GM12801 (cell line): ENCODE results near the gene STK32B.

ENCODE experiments used
- CTCF ChIP-seq: IDR thresholded peaks from one replicate; pipeline ENCODE4 v1.5.1; 2011; ENCODE audit warnings: control low read depth; ENCODE audit not compliant: insufficient read length; ENCODE audit errors: extremely low read depth

The STK32B gene

DNA sequence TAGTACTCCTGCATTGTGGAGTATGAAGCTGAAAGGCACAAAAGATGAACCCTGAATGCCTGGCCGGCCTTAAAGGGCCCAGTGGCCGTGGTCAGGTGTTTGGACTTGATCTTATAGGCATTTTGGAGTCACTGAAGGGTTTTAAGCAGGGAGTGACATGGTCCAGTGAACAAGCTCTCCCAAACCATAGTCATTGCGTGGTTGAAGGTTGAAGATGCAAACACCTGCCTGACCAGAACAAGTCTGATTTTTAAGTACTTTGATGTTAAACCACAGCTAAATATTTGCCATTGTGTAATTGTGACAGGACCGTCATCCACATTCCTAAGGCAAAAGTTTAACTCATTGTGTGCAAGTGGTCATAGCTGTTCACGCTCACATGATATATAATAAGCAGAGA lies 3.3 kb downstream of the STK32B start:
- TF ChIP-seq CTCF = no peak

- no peak for TF ChIP-seq CTCF
These were observed 4.1 kb downstream of the STK32B start for GRCh38 chr4:5055411-5055810.

- TF ChIP-seq CTCF = no peak
These were observed 14.8 kb downstream of the STK32B start for GRCh38 chr4:5066101-5066500.

- TF ChIP-seq CTCF = no peak
These were observed 16.6 kb downstream of the STK32B start for GRCh38 chr4:5067908-5068307.

- no peak for TF ChIP-seq CTCF
These were observed 18.6 kb downstream of the STK32B start for GRCh38 chr4:5069901-5070300.

DNA sequence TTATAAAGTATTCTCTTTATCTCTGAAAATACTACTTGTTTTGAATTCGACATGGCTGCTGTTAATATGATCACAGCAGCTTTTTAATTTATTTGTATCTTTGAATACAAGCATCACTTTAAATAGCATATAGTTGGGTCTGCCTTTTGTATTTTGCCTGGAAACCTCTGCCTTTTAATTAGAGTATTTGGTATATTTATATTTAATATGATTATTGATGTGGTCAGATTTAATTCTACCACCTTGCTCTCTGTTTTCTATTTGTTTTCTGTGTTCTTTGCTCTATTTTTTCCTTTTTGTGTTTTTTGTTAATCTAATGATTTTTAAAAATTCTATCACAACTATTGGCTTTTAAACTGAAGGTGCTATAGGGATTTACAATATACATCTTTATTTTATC lies 21.7 kb downstream of the STK32B start:
- TF ChIP-seq CTCF = no peak

DNA sequence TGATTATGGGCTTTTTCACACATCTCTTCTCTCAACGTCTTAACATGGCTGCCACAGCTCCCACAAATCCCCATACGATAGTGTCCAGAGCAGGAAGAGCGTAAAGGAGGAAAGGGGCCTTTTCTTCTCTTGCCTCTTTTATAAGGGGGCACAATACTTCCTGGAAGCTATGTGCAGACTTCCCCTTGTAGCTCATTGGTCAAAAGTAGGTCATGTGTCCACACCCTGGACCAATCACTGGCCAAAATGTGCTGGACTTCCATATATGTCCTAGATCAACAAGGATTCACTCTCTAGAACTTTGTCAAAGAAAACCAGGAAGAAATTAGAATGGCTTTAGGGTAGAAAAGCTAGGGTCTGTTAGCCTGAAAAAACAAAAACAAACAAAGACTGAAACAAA lies 26.7 kb downstream of the STK32B start:
- no peak for TF ChIP-seq CTCF

DNA sequence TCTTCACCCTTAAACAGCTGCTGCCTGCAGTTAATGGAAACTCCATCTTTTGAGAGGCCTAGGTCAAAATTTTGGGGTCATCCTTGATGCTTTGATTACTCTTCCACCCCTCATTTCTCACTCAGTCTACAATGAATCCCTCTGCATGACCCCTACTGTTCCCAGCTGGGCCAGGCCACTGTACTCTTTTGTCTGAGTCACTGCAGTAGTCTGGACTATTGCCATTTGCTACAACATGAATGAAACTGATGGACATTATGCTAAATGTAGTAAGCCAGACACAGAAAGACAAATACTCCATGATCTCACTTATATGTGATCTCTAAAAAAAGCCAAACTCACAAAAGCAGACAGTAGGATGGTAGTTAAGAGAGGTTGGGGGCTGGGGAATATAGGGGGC lies 28.3 kb downstream of the STK32B start:
- no peak for TF ChIP-seq CTCF
